ENCODE data around the gene EIF2B4. TPM values are rescaled to one million over a fixed set of nuclear protein-coding genes. Genes with fewer than 3 reads are reported as not detected.

Gene EIF2B4
- total RNA-seq, 1 donor from 2014 or later = 56.0 TPM

DNA sequence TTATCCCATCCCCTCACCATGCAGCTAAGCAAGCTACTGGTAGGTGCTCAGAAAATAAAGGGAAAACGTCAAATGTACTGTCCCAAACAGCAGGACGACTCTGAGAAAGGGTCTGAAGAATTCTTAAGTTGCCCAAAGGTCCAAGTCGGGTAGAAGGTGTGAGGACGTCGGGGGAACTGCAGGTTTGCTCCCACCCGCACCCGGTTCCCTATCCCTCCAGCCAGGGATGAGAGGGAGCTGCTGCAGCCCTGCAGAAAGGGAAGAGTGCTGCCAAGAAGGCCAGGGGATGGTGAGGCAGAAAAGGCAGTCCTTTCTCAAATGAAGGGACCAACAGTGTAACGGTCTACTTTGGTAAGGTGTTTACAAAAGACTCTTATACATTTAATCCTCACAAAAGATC, 55.0 kb downstream of the EIF2B4 start:
- TF ChIP-seq, protein P1, sequence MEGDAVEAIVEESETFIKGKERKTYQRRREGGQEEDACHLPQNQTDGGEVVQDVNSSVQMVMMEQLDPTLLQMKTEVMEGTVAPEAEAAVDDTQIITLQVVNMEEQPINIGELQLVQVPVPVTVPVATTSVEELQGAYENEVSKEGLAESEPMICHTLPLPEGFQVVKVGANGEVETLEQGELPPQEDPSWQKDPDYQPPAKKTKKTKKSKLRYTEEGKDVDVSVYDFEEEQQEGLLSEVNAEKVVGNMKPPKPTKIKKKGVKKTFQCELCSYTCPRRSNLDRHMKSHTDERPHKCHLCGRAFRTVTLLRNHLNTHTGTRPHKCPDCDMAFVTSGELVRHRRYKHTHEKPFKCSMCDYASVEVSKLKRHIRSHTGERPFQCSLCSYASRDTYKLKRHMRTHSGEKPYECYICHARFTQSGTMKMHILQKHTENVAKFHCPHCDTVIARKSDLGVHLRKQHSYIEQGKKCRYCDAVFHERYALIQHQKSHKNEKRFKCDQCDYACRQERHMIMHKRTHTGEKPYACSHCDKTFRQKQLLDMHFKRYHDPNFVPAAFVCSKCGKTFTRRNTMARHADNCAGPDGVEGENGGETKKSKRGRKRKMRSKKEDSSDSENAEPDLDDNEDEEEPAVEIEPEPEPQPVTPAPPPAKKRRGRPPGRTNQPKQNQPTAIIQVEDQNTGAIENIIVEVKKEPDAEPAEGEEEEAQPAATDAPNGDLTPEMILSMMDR (conservative IDR thresholded peaks at IDR 0.05) = no peak
- no peak overlapping the region for H3K4me3 Mint-ChIP-seq
- no peak overlapping the region for H3K27ac Mint-ChIP-seq
- no peaks in the 10 kb centered on the region for H3K9me3 Mint-ChIP-seq
- peaks cover 7% of the 10 kb centered on the region for H3K36me3 Mint-ChIP-seq
- H3K4me1 Mint-ChIP-seq (ENCODE audit: unreplicated experiment) = no peaks in the 10 kb centered on the region
- no peaks in the 10 kb centered on the region for H3K27me3 Mint-ChIP-seq
- DNase-seq (ENCODE audit: extremely low spot score, unreplicated experiment) = no peak

DNA sequence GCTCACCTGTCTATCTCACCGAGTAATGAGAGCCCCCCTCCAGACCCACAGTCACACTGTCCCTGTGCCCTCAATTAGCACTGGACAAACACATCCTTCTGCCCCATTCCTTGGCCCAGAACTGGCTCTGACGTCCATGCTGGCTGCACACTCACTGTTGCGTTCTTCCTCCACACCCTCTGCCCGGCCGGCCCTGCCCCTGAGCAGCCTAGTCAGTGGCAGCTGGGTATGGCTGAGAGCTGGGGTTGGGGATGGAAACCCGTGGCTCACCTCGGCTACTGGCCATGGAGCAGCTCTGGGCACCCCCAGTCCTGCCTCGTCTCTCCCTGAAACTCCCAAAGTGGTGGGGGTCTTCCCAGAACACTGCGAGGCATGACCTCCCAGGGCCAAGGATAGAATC, 55.4 kb downstream of the EIF2B4 start:
- Mint-ChIP-seq H3K27me3 (peaks cover 2% of the 10 kb centered on the region), H3K36me3 (peaks cover 9% of the 10 kb centered on the region), H3K4me1 (ENCODE audit: unreplicated experiment) (no peaks in the 10 kb centered on the region), H3K9me3 (no peaks in the 10 kb centered on the region), H3K4me3 (no peak overlapping the region), H3K27ac (no peak overlapping the region)
- no peak for DNase-seq (ENCODE audit: extremely low spot score, unreplicated experiment)
- TF ChIP-seq, protein P1 (conservative IDR thresholded peaks at IDR 0.05) = no peak

Other genes starting within 250 kb of the EIF2B4 start
- 0.12 and 0.51 TPM in 2 replicates for gene ABHD1, start 246.5 kb downstream of the EIF2B4 start, total RNA-seq (ENCODE audit: low replicate concordance)
- 52.3 and 53.6 TPM in 2 replicates for gene PREB, start 235.7 kb downstream of the EIF2B4 start, total RNA-seq (ENCODE audit: low replicate concordance)
- not detected in 2 replicates for gene PRR30, start 230.9 kb downstream of the EIF2B4 start, total RNA-seq (ENCODE audit: low replicate concordance)
- gene TCF23, start 221.3 kb downstream of the EIF2B4 start, total RNA-seq (ENCODE audit: low replicate concordance) = not detected in 2 replicates
- gene ATRAID, start 158.3 kb downstream of the EIF2B4 start, total RNA-seq (ENCODE audit: low replicate concordance) = 97.4 and 103 TPM in 2 replicates
- 63.6 and 76.3 TPM in 2 replicates for gene SLC5A6, start 158.1 kb downstream of the EIF2B4 start, total RNA-seq (ENCODE audit: low replicate concordance)
- 51.6 and 85.1 TPM in 2 replicates for gene CAD, start 153.0 kb downstream of the EIF2B4 start, total RNA-seq (ENCODE audit: low replicate concordance)
- 0.19 and 0.53 TPM in 2 replicates for gene SLC30A3, start 107.3 kb downstream of the EIF2B4 start, total RNA-seq (ENCODE audit: low replicate concordance)
- not detected in 2 replicates for gene DNAJC5G, start 94.9 kb downstream of the EIF2B4 start, total RNA-seq (ENCODE audit: low replicate concordance)
- gene TRIM54, start 87.9 kb downstream of the EIF2B4 start, total RNA-seq (ENCODE audit: low replicate concordance) = not detected in 2 replicates
- gene UCN, start 61.9 kb downstream of the EIF2B4 start, total RNA-seq (ENCODE audit: low replicate concordance) = 0.74 and 4.1 TPM in 2 replicates
- 48.9 and 62.4 TPM in 2 replicates for gene MPV17, start 47.2 kb downstream of the EIF2B4 start, total RNA-seq (ENCODE audit: low replicate concordance)
- gene GTF3C2, start 13.6 kb downstream of the EIF2B4 start, total RNA-seq (ENCODE audit: low replicate concordance) = 74.2 and 76.5 TPM in 2 replicates
- gene SNX17, start 278 bp upstream of the EIF2B4 start, total RNA-seq (ENCODE audit: low replicate concordance) = 74.7 and 94.3 TPM in 2 replicates
- 25.3 and 25.9 TPM in 2 replicates for gene ZNF513, start 10.4 kb upstream of the EIF2B4 start, total RNA-seq (ENCODE audit: low replicate concordance)
- 80.4 and 95.3 TPM in 2 replicates for gene PPM1G, start 39.3 kb upstream of the EIF2B4 start, total RNA-seq (ENCODE audit: low replicate concordance)
- gene NRBP1, start 58.3 kb upstream of the EIF2B4 start, total RNA-seq (ENCODE audit: low replicate concordance) = 96.7 and 105 TPM in 2 replicates
- gene KRTCAP3, start 72.0 kb upstream of the EIF2B4 start, total RNA-seq (ENCODE audit: low replicate concordance) = 12.4 and 23.9 TPM in 2 replicates
- 17.5 and 54.1 TPM in 2 replicates for gene IFT172, start 119.4 kb upstream of the EIF2B4 start, total RNA-seq (ENCODE audit: low replicate concordance)
- gene FNDC4, start 124.9 kb upstream of the EIF2B4 start, total RNA-seq (ENCODE audit: low replicate concordance) = 3.9 and 11.7 TPM in 2 replicates
- gene GCKR, start 126.5 kb upstream of the EIF2B4 start, total RNA-seq (ENCODE audit: low replicate concordance) = 0.65 and 2.2 TPM in 2 replicates
- gene ZNF512, start 212.7 kb upstream of the EIF2B4 start, total RNA-seq (ENCODE audit: low replicate concordance) = 35.2 and 64.7 TPM in 2 replicates

All from type B pancreatic cell (in vitro differentiated cells).